OCI-LY7 (cell line): ENCODE measurements around the gene NPR1.

Experiments
- CTCF ChIP-seq: fragments of 200-600 bp; sonication (generic); conservative IDR thresholded peaks from 2 replicates; pipeline ENCODE4 v1.5.1; 2014; ENCODE audit warnings: mild to moderate bottlenecking, antibody characterized with exemption, low read length, moderate library complexity, mixed read lengths
- EZH2phosphoT487 ChIP-seq: fragments of 200-600 bp; sonication (generic); IDR thresholded peaks from 2 replicates; pipeline ENCODE4 v1.6.1; 2018; ENCODE audit warnings: low read depth, borderline replicate concordance, mild to moderate bottlenecking, mixed run types, antibody characterized with exemption, low read length, moderate library complexity, mixed read lengths

GRCh38 chr1:153652805-153653500 lies 25.5 kb upstream of the NPR1 start:
- TF ChIP-seq CTCF (no peak), EZH2phosphoT487 (no peak)
